ENCODE data around the gene SERPINI2.

SERPINI2 gene

GRCh38 chr3:167409611-167410010 lies 64.2 kb downstream of the SERPINI2 start:
- no peak overlapping the region for H3K4me3 ChIP-seq (ENCODE audit: low read depth, low read length)
- no peak for TF ChIP-seq CTCF (IDR thresholded peaks at IDR 0.05; ENCODE audit: control insufficient read depth, extremely low read depth, insufficient read depth)
- no peak for DNase-seq (ENCODE audit: low read depth)

GRCh38 chr3:167406876-167407492 lies 66.9 kb downstream of the SERPINI2 start:
- peak; percentile 91 for TF ChIP-seq CTCF (IDR thresholded peaks at IDR 0.05; ENCODE audit: control insufficient read depth, extremely low read depth, insufficient read depth)
- DNase-seq (ENCODE audit: low read depth): peak; percentile 57
- H3K4me3 ChIP-seq (ENCODE audit: low read depth, low read length): no peak overlapping the region

GRCh38 chr3:167397826-167398225 lies 76.0 kb downstream of the SERPINI2 start:
- no peak for TF ChIP-seq CTCF (IDR thresholded peaks at IDR 0.05; ENCODE audit: control insufficient read depth, extremely low read depth, insufficient read depth)
- DNase-seq (ENCODE audit: low read depth): no peak
- no peak overlapping the region for H3K4me3 ChIP-seq (ENCODE audit: low read depth, low read length)

- DNase-seq (ENCODE audit: low read depth): no peak
- no peak overlapping the region for H3K4me3 ChIP-seq (ENCODE audit: low read depth, low read length)
- TF ChIP-seq CTCF (IDR thresholded peaks at IDR 0.05; ENCODE audit: control insufficient read depth, extremely low read depth, insufficient read depth): no peak
These were observed 77.8 kb downstream of the SERPINI2 start for GRCh38 chr3:167396075-167396474.

GRCh38 chr3:167394003-167394402 lies 79.8 kb downstream of the SERPINI2 start:
- DNase-seq (ENCODE audit: low read depth): no peak
- H3K4me3 ChIP-seq (ENCODE audit: low read depth, low read length): no peak overlapping the region
- TF ChIP-seq CTCF (IDR thresholded peaks at IDR 0.05; ENCODE audit: control insufficient read depth, extremely low read depth, insufficient read depth): peak; percentile 25; the same call in 1 of the 2 replicates
